Endothelial cell of hepatic sinusoid (primary cell): ENCODE measurements around the gene GGCX.
"Not testable (repeated sequence)": the region's sequence is repeated elsewhere in the genome, so short reads cannot be mapped to it uniquely, and the experiment has no call there.

ENCODE experiments used
- in situ Hi-C: cut with HindIII; loops from 2 replicates; pipeline ENCODE4 v1.10.0; 2017; ENCODE audit warnings: low sequenced_read_pairs

Gene GGCX

GRCh38 chr2:85594715-85595300 is 33.5 kb upstream of the GGCX start:
- in situ Hi-C loops = no loop called here

- in situ Hi-C loops = no loop called here
Measured at GRCh38 chr2:85593023-85593422, 31.7 kb upstream of the GGCX start.

GRCh38 chr2:85592299-85592698 is 31.0 kb upstream of the GGCX start:
- in situ Hi-C loops = not testable (repeated sequence)

DNA sequence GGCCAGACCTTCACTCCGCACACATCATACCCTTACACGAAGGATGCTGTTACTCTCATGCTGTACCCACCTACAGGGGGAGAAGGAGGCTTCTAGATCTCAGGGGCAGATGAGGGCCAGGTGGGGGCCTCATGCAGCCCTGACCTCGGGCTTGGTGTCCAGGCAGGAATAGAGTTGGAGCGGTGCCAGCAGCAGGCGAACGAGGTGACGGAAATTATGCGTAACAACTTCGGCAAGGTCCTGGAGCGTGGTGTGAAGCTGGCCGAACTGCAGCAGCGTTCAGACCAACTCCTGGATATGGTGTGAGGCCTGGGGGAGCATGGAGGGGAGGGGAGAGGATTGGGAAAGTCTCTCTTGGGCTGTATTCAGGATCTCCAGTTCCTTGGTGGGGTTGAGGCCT is 30.3 kb upstream of the GGCX start:
- in situ Hi-C loops = no loop called here

DNA sequence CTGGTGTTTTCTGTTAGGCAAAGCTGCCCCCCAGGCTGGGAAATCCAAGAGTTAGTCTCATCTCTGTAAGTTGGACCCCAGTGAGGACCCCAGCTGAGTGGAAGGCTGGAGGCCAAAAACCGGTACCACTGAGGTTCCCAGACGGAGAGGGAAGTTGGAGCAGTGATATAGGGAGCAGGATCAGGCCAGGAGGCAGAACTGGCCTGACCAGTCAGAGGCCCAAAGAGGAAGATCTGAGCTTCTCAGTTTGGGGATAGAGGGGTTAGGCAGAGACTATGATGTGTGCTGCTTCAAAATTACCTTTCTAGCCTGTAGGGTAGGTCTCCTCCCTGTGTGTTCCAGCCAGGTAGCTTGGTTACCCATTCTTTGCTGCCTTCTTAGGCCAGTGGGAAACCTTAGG is 29.7 kb upstream of the GGCX start:
- in situ Hi-C loops = no loop called here

DNA sequence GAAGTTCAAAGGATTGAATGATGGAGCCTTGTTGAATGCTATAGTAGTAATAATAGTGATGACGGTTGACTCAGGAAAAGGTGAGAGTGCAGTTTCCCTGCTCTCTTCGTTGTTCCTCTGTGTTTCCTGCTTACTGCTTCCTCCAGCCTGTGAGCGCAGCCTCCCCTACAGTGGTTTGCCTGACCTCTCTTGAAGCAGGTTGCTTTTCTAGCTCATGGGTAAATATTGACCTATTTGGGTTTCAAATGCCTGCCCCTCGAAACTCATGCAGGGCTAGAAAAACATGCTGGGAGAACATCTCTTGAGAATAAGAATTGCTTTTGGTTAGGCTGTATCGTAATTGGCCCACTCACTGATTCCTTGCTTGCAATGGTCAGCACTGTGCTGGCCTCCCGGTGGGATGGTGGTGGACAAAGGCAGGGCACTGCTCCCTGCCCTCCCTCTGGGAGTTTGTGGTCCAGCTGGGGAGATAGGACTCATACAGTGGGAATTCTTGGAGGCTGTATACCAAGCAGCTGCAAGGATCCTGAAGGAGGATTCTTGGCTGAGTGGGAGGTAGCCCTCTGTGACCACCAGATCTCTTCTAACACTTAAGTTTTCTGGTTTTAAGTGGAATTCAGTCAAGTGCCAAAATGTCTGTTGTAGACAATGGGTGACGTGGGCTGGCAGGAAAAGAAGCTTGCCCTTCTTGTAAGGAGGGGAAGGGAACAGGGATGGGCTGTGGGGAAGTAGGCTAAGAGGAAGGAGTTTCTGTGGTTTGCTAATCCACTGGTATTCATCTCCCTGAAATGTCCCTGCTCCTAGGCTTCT is 28.9 kb upstream of the GGCX start:
- in situ Hi-C loops = no loop called here

- in situ Hi-C loops = no loop called here
Measured at GRCh38 chr2:85589181-85589580, 27.9 kb upstream of the GGCX start.

GRCh38 chr2:85588645-85589044 is 27.4 kb upstream of the GGCX start:
- in situ Hi-C loops = no loop called here

DNA sequence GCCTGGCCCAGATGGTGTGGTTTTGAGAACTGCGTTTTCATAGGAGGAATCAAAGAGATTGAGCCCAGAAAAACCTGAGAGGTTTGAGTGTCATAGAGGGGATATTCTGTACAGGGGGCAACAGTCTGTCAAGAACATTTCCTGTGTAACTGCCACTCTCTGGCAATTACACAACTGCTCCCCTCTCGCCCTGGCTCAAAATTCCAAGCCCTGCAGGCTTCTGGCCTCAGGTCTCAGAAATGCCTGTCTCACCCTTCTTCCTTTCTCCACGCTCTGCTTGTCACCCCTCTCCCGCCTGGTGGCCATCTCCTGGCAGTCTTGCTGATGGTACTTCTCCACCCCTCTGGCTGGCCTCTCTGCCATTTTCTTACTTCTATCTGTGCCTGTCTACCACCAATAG is 26.9 kb upstream of the GGCX start:
- in situ Hi-C loops = no loop called here

- in situ Hi-C loops = no loop called here
Measured at GRCh38 chr2:85585781-85586105, 24.4 kb upstream of the GGCX start.

DNA sequence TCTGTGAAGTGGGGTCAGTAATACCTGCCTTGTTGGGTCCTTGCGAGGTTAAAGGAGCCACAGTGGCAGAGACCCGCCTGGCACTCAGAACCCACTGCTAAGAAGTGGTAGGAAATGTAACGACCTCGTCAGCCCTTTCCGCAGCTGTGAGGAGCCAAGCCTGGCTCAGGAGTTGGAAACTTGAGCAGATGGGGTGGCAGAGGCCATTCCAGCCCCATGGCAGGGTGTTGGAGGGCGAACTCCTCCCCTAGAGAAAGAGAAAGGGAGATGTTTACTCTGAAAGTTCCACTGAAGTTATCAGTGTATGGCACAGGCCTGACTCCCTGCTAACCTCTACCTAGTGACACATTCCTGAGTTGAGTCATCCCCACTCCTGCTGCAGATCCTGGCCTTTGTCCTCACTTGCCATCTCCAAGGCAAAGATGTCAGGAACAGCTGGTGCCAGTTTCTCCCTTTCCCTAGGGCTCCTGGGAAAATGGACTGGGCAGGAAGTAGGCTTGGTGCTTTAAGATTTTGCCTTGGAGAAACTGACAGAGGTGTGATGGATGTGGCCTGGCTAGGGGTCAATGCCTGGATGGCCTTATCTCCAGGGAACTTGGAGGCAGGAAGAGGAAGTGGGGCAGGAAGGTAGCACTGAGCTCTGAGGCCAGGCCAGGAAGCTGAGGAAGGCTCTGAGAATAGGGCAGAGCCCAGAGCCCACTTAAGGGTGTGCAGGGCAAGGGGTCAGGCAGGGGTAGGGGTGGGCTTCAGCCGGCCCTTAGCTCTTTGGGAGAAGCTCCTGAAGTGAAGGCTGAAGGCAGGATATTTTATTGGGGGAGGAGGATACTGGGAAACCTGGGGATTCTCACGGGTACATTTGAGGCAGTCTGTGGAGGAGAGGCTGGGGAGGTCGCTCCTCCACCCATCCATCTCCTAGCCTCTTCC is 23.8 kb upstream of the GGCX start:
- in situ Hi-C loops = no loop called here

DNA sequence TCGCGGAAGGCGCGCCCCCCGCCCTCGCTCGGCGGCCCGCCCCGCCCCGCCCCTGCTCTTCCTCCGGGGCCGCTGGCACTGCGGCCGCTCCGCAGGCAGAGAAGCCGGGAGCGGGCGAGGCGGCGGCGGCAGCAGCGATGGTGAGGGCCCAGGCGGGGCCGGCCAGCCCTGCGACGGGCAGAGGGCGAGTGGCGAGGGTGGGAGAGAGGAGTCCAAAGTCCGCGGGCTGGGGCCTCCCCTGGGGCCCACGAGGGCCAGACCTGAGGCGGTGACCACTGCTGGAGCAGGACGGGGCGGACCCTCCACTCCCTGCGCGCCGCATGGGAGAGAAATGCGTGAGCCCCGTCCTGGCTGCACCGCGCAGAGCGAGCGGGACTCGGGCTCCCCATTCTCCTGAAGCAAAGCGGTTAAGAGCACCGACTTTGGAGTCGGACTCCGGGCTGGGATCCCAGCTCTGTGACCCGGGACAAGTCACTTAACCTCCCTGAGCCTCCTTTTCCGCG is 23.1 kb upstream of the GGCX start, which contains the start of gene VAMP5:
TSS of gene VAMP5 (plus strand) at position 78 of the 503 bp plus-strand sequence. CDS start at position 138, 60 bp downstream.
- in situ Hi-C loops = no loop called here

- in situ Hi-C loops = no loop called here
Measured at GRCh38 chr2:85583667-85584353, 22.5 kb upstream of the GGCX start.

DNA sequence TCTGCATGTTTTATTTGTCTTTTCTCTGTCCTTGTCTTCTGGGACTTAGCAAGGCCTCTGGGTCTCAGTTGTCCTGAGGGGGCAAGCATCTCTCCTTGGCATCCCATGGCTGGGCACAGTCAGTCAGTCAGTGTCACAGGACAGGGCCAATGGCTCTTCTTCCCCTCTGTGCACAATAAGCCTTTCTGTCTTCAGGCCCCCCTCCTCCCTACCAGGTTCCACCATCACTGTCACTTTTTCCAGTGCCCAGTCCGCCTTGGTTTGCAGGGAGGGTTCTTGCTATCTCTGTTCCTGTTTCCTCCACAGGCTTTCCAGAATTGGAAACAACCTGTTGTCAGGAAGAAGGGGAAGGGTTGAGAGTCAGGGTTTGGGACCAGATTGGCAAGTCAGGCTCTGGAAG is 21.2 kb upstream of the GGCX start:
- in situ Hi-C loops = no loop called here

- in situ Hi-C loops = no loop called here
Measured at GRCh38 chr2:85580206-85580605, 18.9 kb upstream of the GGCX start.

DNA sequence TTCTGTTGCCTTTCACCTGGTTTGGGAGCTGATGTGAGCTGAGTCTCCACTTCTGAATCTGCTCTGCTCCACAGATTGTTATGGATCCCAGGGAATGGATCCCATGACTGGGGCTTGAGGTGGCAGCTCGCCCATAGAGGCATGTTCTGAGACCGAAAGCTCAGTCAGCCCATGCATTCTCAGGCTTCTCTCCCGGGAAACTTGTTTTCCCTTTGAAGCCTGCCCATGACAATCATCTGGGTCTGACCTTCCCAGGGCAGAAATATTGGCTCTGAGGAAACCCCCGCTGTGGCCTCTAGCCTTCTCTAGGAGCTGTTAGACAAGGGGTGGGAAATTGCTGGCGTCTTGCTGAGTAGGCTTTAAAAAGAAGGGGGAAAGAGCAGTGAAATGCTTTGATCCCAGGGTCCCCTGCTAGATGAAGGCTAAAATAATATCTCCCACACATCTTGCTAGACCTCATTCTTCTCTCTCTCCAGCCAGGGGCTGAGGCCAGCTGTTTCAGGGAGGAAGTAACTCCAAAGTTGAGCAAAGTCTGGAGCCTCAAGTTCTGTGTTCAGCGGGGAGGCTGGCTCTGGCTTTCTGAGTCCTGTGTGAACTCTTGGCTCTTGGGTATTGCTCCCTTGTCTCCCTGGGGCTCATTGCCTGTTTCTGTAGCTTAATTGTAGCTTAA is 18.1 kb upstream of the GGCX start:
- in situ Hi-C loops = no loop called here

DNA sequence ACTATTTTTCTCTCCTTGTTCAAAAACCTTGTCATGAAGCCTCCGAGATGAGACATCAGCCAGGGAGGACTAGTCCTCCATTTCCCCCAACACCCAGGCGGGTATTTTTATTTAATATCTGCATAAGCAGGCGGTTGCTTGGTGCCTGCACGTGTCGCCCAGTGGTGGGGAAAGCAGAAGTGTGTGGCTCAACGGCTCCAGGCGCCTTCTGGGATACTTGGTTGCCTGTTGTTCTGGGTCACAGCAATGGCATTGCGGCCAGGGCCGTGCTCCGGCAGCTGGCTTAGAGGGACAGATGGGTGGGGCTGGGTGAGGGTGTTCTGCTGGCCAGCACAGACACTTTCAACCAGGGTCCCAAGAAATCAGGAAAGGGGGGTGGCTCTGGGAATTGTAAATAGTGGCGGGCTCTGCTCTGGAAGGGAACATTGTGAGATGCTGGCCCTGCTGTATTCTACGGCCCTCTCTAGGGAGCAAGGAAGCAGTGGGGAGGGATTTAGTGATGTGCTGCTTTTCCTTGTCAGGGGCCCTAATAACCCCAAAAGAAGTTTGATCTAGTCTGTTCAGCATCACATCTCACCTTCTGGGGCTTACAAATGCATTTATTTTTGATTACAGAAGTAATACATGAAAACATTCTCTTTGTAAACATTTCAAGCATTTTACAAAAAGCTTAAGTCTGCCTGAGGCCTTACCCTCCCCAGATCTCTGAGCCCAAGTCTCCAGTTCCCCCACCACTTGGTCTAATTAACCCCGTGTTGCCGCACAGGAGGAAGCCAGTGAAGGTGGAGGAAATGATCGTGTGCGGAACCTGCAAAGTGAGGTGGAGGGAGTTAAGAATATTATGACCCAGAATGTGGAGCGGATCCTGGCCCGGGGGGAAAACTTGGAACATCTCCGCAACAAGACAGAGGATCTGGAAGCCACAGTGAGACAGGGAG is 17.2 kb upstream of the GGCX start:
- in situ Hi-C loops = no loop called here

DNA sequence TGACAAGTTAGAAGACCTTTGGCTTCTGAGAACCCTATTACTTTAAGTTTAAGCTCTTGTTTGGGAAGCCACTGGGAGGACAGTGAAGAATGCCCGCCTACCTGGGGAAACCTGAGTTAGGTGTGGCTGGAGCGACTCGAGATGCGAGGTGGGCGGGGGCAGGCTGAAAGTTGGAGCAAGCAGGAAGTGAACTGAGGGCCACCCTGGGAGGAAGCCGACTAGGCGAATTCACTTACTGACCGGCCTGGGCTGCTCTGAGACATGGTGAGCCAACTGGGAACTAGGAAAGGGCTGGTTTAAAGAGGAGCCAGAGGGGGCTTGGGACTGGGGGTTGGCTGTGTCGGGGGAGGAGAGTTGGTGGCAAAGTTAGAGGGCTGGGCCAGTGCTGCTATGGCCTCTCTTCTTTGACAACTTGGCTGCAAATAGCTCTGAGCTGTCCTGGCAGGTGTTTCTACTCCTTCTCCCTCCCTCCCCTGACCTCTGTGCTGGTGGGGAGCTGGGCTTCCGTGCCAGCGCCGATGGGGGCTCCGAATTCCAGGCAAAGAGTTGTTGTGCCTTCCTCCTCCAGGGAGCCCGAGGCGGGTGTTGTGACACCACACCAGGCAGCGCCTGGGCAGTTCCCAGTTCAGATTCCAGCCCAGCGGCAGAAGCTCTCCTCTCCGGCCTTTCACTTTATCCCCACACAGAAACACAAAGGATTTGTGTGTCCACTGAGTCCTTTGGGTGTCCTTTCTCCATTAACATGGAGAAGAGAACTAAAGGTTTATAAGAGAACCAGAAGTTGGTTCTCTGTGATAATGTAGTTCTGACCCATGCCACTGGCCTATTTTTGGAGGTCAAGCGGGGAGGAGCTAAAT is 16.3 kb upstream of the GGCX start, which contains the start of gene VAMP8:
TSS of gene VAMP8 (plus strand) at position 201 of the 857 bp plus-strand sequence. CDS start at position 262, 61 bp downstream.
- in situ Hi-C loops = no loop called here
